H1 (cell line): ENCODE measurements around the gene WDSUB1. TPM values are rescaled to one million over a fixed set of nuclear protein-coding genes. Genes with fewer than 3 reads are reported as not detected.

ENCODE experiments used
- CTCF ChIA-PET: fragments of 300-600 bp; sonication (Branson Sonifier 250); formaldehyde crosslinking; loops from one replicate; lab custom pipeline; 2021; ENCODE audit not compliant: partially characterized antibody; lab: Charles Lee
- POLR2A ChIA-PET: fragments of 300-600 bp; sonication (Branson Sonifier 250); formaldehyde crosslinking; loops from one replicate; lab custom pipeline; 2021; ENCODE audit warnings: inconsistent platforms; ENCODE audit not compliant: partially characterized antibody; lab: Charles Lee
- DNase-seq, 2 experiments: peaks; one replicate each; pipeline versions ENCODE4 v3.0.0 to v3.0.0-alpha.2; 2010 to 2022; ENCODE audit warnings: low spot score in 2 of 2, low read depth in 1 of 2, mixed read lengths in 1 of 2
- FAIRE-seq: peaks from 2 replicates; lab custom pipeline; 2011; peaks lifted over from hg19 to GRCh38; lab: Jason Lieb, UNC
- H2AFZ ChIP-seq: 2 replicates; pipeline ENCODE4 v1.8.1; 2012; ENCODE audit warnings: low read length, inconsistent platforms
- H2AK5ac ChIP-seq: 2 replicates; pipeline ENCODE4 v1.6.1; 2013; ENCODE audit warnings: low read depth, low read length
- H2BK120ac ChIP-seq: replicated peaks from 2 replicates; pipeline ENCODE3; 2013; ENCODE audit warnings: low read depth, low read length, inconsistent platforms
- H2BK12ac ChIP-seq: 2 replicates; pipeline ENCODE4 v1.6.1; 2013; ENCODE audit warnings: low read depth, low read length
- H2BK15ac ChIP-seq: 2 replicates; pipeline ENCODE4 v1.6.1; 2013; ENCODE audit warnings: low read length
- H2BK20ac ChIP-seq: 2 replicates; pipeline ENCODE4 v1.6.1; 2013; ENCODE audit warnings: low read length
- H2BK5ac ChIP-seq: 2 replicates; pipeline ENCODE4 v1.6.1; 2013; ENCODE audit warnings: low read depth, low read length
- H3K14ac ChIP-seq: 2 replicates; pipeline ENCODE4 v1.6.1; 2013; ENCODE audit warnings: inconsistent platforms; ENCODE audit not compliant: insufficient read length
- H3K18ac ChIP-seq: 2 replicates; pipeline ENCODE4 v1.6.1; 2013; ENCODE audit warnings: low read length; ENCODE audit errors: extremely low read depth
- H3K23ac ChIP-seq: 2 replicates; pipeline ENCODE4 v1.6.1; 2013; ENCODE audit warnings: inconsistent platforms; ENCODE audit not compliant: insufficient read length
- H3K23me2 ChIP-seq: 2 replicates; pipeline ENCODE4 v1.6.1; 2013; ENCODE audit warnings: low read depth, low read length
- H3K27ac ChIP-seq: 2 replicates; pipeline ENCODE4 v1.6.1; 2011; ENCODE audit warnings: low read depth, low read length, inconsistent platforms
- H3K27me3 ChIP-seq, 4 experiments: replicated peaks in 1 of 4; 1 replicate in 1 of 4; 2 replicates in 3 of 4; pipeline versions ENCODE4 v1.6.1 to v1.8.1; 2011 to 2013; ENCODE audit warnings: low read length in 3 of 4, mild to moderate bottlenecking in 3 of 4, inconsistent platforms in 2 of 4, mixed read lengths in 2 of 4, moderate library complexity in 1 of 4; ENCODE audit not compliant: control insufficient read depth in 3 of 4, insufficient read depth in 3 of 4; ENCODE audit errors: extremely low read depth in 1 of 4
- H3K36me3 ChIP-seq, 4 experiments: 2 replicates each; pipeline versions ENCODE4 v1.6.1 to v1.8.1; 2011 to 2013; ENCODE audit warnings: mild to moderate bottlenecking in 4 of 4, low read length in 3 of 4, moderate library complexity in 2 of 4, control low read depth in 1 of 4, inconsistent platforms in 1 of 4; ENCODE audit not compliant: insufficient read depth in 4 of 4, control insufficient read depth in 2 of 4
- H3K4ac ChIP-seq: replicated peaks from 2 replicates; pipeline ENCODE3; 2013; ENCODE audit warnings: low read length, low read depth, mixed read lengths, inconsistent platforms; ENCODE audit not compliant: insufficient read length
- H3K4me1 ChIP-seq, 4 experiments: replicated peaks in 1 of 4; 1 replicate in 1 of 4; 2 replicates in 3 of 4; pipeline versions ENCODE4 v1.6.1 to v1.8.1; 2011 to 2013; ENCODE audit warnings: low read length in 3 of 4, inconsistent platforms in 2 of 4, mixed read lengths in 1 of 4; ENCODE audit not compliant: insufficient read depth in 4 of 4, control insufficient read depth in 3 of 4
- H3K4me2 ChIP-seq, 2 experiments: 2 replicates each; pipeline versions ENCODE4 v1.6.1 to v1.8.1; 2011 to 2013; ENCODE audit warnings: low read depth in 2 of 2, low read length in 2 of 2, control low read depth in 1 of 2, inconsistent platforms in 1 of 2, mild to moderate bottlenecking in 1 of 2; ENCODE audit not compliant: insufficient read depth in 1 of 2
- H3K4me3 ChIP-seq, 4 experiments: fragments of 200-600, 300-600 bp in 1 of 4; sonication (generic), shearing (Covaris generic), sonication (Bioruptor Twin) in 1 of 4; 2 replicates each; pipeline versions ENCODE4 v1.5.1 to v1.8.1; 2011 to 2016; ENCODE audit warnings: low read length in 4 of 4, low read depth in 3 of 4, control low read depth in 2 of 4, inconsistent platforms in 2 of 4, mild to moderate bottlenecking in 2 of 4, mixed read lengths in 1 of 4, moderate library complexity in 1 of 4; ENCODE audit not compliant: insufficient read depth in 2 of 4; ENCODE audit errors: extremely low read depth in 1 of 4
- H3K56ac ChIP-seq: replicated peaks from 2 replicates; pipeline ENCODE3; 2013; ENCODE audit warnings: low read depth, mild to moderate bottlenecking, mixed read lengths, low read length, inconsistent platforms; ENCODE audit not compliant: insufficient read length
- H3K79me1 ChIP-seq: 2 replicates; pipeline ENCODE4 v1.6.1; 2013; ENCODE audit warnings: low read depth, low read length, control low read depth
- H3K79me2 ChIP-seq, 2 experiments: 2 replicates each; pipeline versions ENCODE4 v1.6.1 to v1.8.1; 2012 to 2013; ENCODE audit warnings: low read length in 2 of 2, mild to moderate bottlenecking in 2 of 2, inconsistent platforms in 1 of 2; ENCODE audit not compliant: insufficient read depth in 2 of 2, control insufficient read depth in 1 of 2
- H3K9ac ChIP-seq, 4 experiments: replicated peaks in 1 of 4; 1 replicate in 1 of 4; 2 replicates in 3 of 4; pipeline versions ENCODE4 v1.6.1 to v1.8.1; 2011 to 2013; ENCODE audit warnings: low read depth in 3 of 4, low read length in 3 of 4, control low read depth in 2 of 4, mild to moderate bottlenecking in 2 of 4, moderate library complexity in 2 of 4, inconsistent platforms in 1 of 4; ENCODE audit errors: extremely low read depth in 1 of 4
- H3K9me3 ChIP-seq, 2 experiments: 2 replicates each; pipeline versions ENCODE4 v1.6.1 to v1.8.1; 2012 to 2013; ENCODE audit warnings: mild to moderate bottlenecking in 2 of 2, moderate library complexity in 2 of 2, control low read depth in 1 of 2, inconsistent platforms in 1 of 2, low read depth in 1 of 2, low read length in 1 of 2, mixed read lengths in 1 of 2; ENCODE audit not compliant: insufficient read depth in 2 of 2
- H4K20me1 ChIP-seq, 2 experiments: replicated peaks in 1 of 2; 2 replicates each; pipeline versions ENCODE3 to v1.8.1; 2011 to 2013; ENCODE audit warnings: inconsistent platforms in 2 of 2, low read length in 2 of 2, mild to moderate bottlenecking in 1 of 2; ENCODE audit not compliant: insufficient read depth in 2 of 2, control insufficient read depth in 1 of 2
- H4K5ac ChIP-seq: 2 replicates; pipeline ENCODE4 v1.6.1; 2013; ENCODE audit warnings: low read length, low read depth, mixed read lengths, inconsistent platforms; ENCODE audit not compliant: insufficient read length
- H4K8ac ChIP-seq: 2 replicates; pipeline ENCODE4 v1.8.0; 2013; ENCODE audit warnings: mild to moderate bottlenecking, moderate library complexity, low read length, inconsistent platforms; ENCODE audit not compliant: insufficient read depth; ENCODE audit errors: extremely low read depth
- H4K91ac ChIP-seq: replicated peaks from 2 replicates; pipeline ENCODE3; 2013; ENCODE audit warnings: low read length, mixed read lengths, inconsistent platforms; ENCODE audit not compliant: insufficient read length
- SP4 ChIP-seq: IDR thresholded peaks from 2 replicates; pipeline ENCODE4 v1.6.1; 2012; ENCODE audit warnings: low read length, inconsistent platforms
- polyA plus RNA-seq, 7 experiments: library from polyadenylated mRNA; depleted of rRNA in 3 of 7; stranded (reverse) in 5 of 7; unstranded in 2 of 7; fragments of >200 nt in 5 of 7; fragments of 200-250 nt in 2 of 7; gene quantifications; 1 replicate in 5 of 7; 2 replicates in 1 of 7; 4 replicates in 1 of 7; pipeline versions ENCODE4 v1.2.1 to v1.2.3, GENCODE V29; 2011 to 2013; ENCODE audit warnings: missing spikeins in 2 of 7, mixed read lengths in 2 of 7
- total RNA-seq: library from RNA; stranded (reverse); fragmentation: NEBNext Ultra II Directional; extraction: Animal tissue kit (Norgen Biotek cat#: 25700); gene quantifications from 2 replicates; pipeline ENCODE4 v1.2.1, GENCODE V29; 2021

The WDSUB1 gene
- total and polyA plus RNA-seq, 2 of the 8 experiments (the other 6 are each of a cell fraction or from before 2014, with no cell fraction given), result 5.5 to 8.0 TPM

GRCh38 chr2:159322419-159322818 lies 35.9 kb upstream of the WDSUB1 start:
- no peak for FAIRE-seq
- TF ChIP-seq SP4, result no peak

More at GRCh38 chr2:159322419-159322818, 35.9 kb upstream of the WDSUB1 start:
- no peak overlapping the region for H3K18ac ChIP-seq
- no peaks in the 10 kb centered on the region for H3K79me1 ChIP-seq
- H4K5ac ChIP-seq, result no peak overlapping the region
- no peak overlapping the region for H3K23ac ChIP-seq
- H4K20me1 ChIP-seq, result no peaks in the 10 kb centered on the region
- H3K56ac ChIP-seq, result no peak overlapping the region
- no peak overlapping the region for H2BK12ac ChIP-seq
- no peak overlapping the region for H3K4me2 ChIP-seq
- no peak overlapping the region for H3K27ac ChIP-seq
- H3K9ac ChIP-seq, result no peak overlapping the region
- no peak overlapping the region for H2BK20ac ChIP-seq
- H3K14ac ChIP-seq, result no peak overlapping the region
- no peaks in the 10 kb centered on the region; the same call in 1 of the 2 replicates for H3K23me2 ChIP-seq
- H3K27me3 ChIP-seq, result no peaks in the 10 kb centered on the region
- H2AFZ ChIP-seq, result no peak overlapping the region
- peaks cover 0 to 15% (median 3%) of the 10 kb centered on the region in 4 experiments; a peak in 1 of 8 replicates for H3K36me3 ChIP-seq
- no peaks in the 10 kb centered on the region for H3K9me3 ChIP-seq
- H2BK120ac ChIP-seq, result no peak overlapping the region
- no peak overlapping the region for H3K4ac ChIP-seq
- no peak overlapping the region for H2BK5ac ChIP-seq
- no peaks in the 10 kb centered on the region for H3K4me1 ChIP-seq
- no peak overlapping the region for H4K91ac ChIP-seq
- DNase-seq, result no peak
- no peak overlapping the region for H2BK15ac ChIP-seq
- H3K79me2 ChIP-seq, result no peaks in the 10 kb centered on the region
- ChIA-PET POLR2A (no interaction called here), CTCF (interaction anchor here (0.6 kb wide), 2 partner anchors 239 to 1351 kb away, joined by 3 to 4 read pairs; no protein-coding TSS in a partner anchor)
- H4K8ac ChIP-seq, result no peak overlapping the region
- H3K4me3 ChIP-seq, result no peak overlapping the region
- H2AK5ac ChIP-seq, result no peak overlapping the region
